Measurements from ENCODE around the gene IGSF21. TPM values are rescaled to one million over a fixed set of nuclear protein-coding genes. Genes with fewer than 3 reads are reported as not detected.

IGSF21 gene
- total RNA-seq, 2 experiments from 2014 or later = not detected

GRCh38 chr1:18384059-18384458, 276.5 kb downstream of the IGSF21 start:
- Mint-ChIP-seq H3K36me3 (ENCODE audit: low read depth) (no peaks in the 10 kb centered on the region), H3K9me3 (peaks cover 1% of the 10 kb centered on the region), H3K27me3 (ENCODE audit: low read depth) (peaks cover 11% of the 10 kb centered on the region), H3K4me1 (ENCODE audit: low read depth) (no peaks in the 10 kb centered on the region), H3K27ac (no peak overlapping the region), H3K4me3 (no peak overlapping the region)
- DNase-seq = no peak
- intact Hi-C loops (cut with micrococcal nuclease) = no loop called here
- CTCF ChIA-PET = no interaction called here

DNA sequence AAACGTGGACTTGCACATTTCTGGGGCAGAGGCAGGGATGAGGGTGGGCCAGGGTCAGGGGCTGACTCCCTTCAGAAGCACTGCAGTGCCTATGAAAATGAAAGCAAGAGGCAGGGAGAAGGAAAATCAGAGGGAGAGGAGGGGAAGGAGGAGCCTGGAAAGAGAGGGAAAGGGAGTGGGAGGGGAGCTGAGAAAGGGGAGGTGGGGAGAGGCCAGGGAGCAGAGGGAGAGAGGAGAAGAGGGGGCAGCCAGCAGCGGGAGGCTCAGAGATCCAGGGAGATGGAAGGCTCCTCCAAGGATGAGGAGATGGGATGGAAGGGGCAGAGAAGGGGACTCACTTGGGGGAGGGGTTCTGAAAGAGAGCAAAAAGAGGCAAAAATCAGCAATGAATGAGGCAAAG, 276.9 kb downstream of the IGSF21 start:
- peaks cover 11% of the 10 kb centered on the region for H3K27me3 Mint-ChIP-seq (ENCODE audit: low read depth)
- intact Hi-C loops (cut with micrococcal nuclease) = no loop called here
- no peak overlapping the region for H3K4me3 Mint-ChIP-seq

GRCh38 chr1:18385239-18385790, 277.7 kb downstream of the IGSF21 start:
- no peak for DNase-seq
- no peak overlapping the region for H3K4me3 Mint-ChIP-seq
- no peak overlapping the region for H3K27ac Mint-ChIP-seq

More for the DNA sequence above, 276.9 kb downstream of the IGSF21 start:
- no peak for DNase-seq
- H3K4me1 Mint-ChIP-seq (ENCODE audit: low read depth) = no peaks in the 10 kb centered on the region
- H3K36me3 Mint-ChIP-seq (ENCODE audit: low read depth) = no peaks in the 10 kb centered on the region
- CTCF ChIA-PET = no interaction called here
- H3K9me3 Mint-ChIP-seq = peaks cover 1% of the 10 kb centered on the region
- no peak overlapping the region for H3K27ac Mint-ChIP-seq

GRCh38 chr1:18386591-18386990, 279.0 kb downstream of the IGSF21 start:
- H3K27me3 Mint-ChIP-seq (ENCODE audit: low read depth) = peaks cover 11% of the 10 kb centered on the region
- no peak for DNase-seq
- no peak overlapping the region for H3K4me3 Mint-ChIP-seq
- H3K36me3 Mint-ChIP-seq (ENCODE audit: low read depth) = no peaks in the 10 kb centered on the region
- CTCF ChIA-PET = interaction anchor here (0.5 kb wide), 1 partner anchor 295 kb away, joined by 3 read pairs; no protein-coding TSS in a partner anchor
- no peaks in the 10 kb centered on the region for H3K4me1 Mint-ChIP-seq (ENCODE audit: low read depth)
- no peak overlapping the region for H3K27ac Mint-ChIP-seq
- intact Hi-C loops (cut with micrococcal nuclease) = no loop called here
- H3K9me3 Mint-ChIP-seq = no peaks in the 10 kb centered on the region

More at GRCh38 chr1:18385239-18385790, 277.7 kb downstream of the IGSF21 start:
- Mint-ChIP-seq H3K9me3 (no peaks in the 10 kb centered on the region), H3K36me3 (ENCODE audit: low read depth) (no peaks in the 10 kb centered on the region), H3K4me1 (ENCODE audit: low read depth) (no peaks in the 10 kb centered on the region), H3K27me3 (ENCODE audit: low read depth) (peaks cover 11% of the 10 kb centered on the region)
- CTCF ChIA-PET = no interaction called here
- intact Hi-C loops (cut with micrococcal nuclease) = no loop called here

GRCh38 chr1:18387307-18387706, 279.7 kb downstream of the IGSF21 start:
- Mint-ChIP-seq H3K4me1 (ENCODE audit: low read depth) (no peaks in the 10 kb centered on the region), H3K27me3 (ENCODE audit: low read depth) (peaks cover 11% of the 10 kb centered on the region), H3K4me3 (no peak overlapping the region), H3K36me3 (ENCODE audit: low read depth) (no peaks in the 10 kb centered on the region), H3K27ac (no peak overlapping the region), H3K9me3 (no peaks in the 10 kb centered on the region)
- CTCF ChIA-PET = no interaction called here
- intact Hi-C loops (cut with micrococcal nuclease) = no loop called here
- no peak for DNase-seq

DNA sequence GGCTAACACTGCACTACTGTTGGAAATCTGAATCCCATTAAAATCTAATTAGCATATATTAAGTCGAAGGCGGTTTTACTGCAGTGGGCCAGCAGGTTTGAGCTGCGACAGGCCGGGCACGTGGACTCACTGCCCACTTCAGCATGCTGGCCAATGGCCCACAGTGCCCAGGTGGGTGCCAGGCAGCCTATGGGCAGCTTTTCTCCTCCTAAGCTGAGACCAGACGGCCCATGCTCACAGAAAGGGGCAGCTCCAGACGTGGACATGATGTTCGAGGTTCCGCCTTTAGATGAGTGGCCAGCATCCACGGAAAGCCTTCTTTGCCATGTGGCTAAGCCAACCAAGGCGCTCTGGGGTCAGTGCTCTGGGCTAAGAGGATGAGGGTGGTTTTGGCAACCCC, 283.4 kb downstream of the IGSF21 start:
- DNase-seq = no peak
- H3K36me3 Mint-ChIP-seq (ENCODE audit: low read depth) = no peaks in the 10 kb centered on the region
- peaks cover 6% of the 10 kb centered on the region for H3K27me3 Mint-ChIP-seq (ENCODE audit: low read depth)
- H3K9me3 Mint-ChIP-seq = no peaks in the 10 kb centered on the region
- no peak overlapping the region for H3K4me3 Mint-ChIP-seq
- CTCF ChIA-PET = no interaction called here
- H3K4me1 Mint-ChIP-seq (ENCODE audit: low read depth) = no peaks in the 10 kb centered on the region
- H3K27ac Mint-ChIP-seq = no peak overlapping the region
- intact Hi-C loops (cut with micrococcal nuclease) = no loop called here

DNA sequence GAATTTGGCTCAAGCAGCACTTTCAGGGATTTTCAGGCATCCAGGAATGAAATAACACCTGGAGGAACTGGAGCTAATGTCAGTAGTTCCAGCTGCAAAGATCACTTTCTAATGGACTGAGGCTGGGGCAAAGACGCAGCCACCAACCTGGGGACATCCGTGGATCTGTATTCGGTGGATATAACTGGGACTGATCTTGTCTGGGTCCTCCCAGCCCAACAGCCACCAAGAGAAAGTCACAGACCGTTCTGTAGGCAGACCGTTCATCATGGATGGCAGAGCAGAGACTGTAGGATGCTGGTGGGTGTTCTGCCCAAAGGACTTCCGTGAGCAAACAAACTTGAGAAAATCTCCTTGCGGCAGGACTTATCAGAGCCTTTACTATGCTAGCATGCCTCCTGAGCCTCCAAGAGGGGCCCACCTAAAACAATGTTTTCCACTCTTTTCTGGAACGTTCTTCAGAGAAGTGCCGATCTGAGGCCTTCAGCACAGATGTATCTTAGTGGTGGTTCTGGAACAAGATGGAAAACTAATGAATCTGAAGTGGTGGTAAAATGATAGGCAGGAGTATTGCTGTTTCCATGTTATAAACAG, 287.1 kb downstream of the IGSF21 start:
- H3K27me3 Mint-ChIP-seq (ENCODE audit: low read depth) = peaks cover 17% of the 10 kb centered on the region
- no peak overlapping the region for H3K27ac Mint-ChIP-seq
- intact Hi-C loops (cut with micrococcal nuclease) = no loop called here
- CTCF ChIA-PET = no interaction called here
- no peak overlapping the region for H3K4me3 Mint-ChIP-seq
- no peaks in the 10 kb centered on the region for H3K36me3 Mint-ChIP-seq (ENCODE audit: low read depth)
- DNase-seq = no peak
- no peaks in the 10 kb centered on the region for H3K9me3 Mint-ChIP-seq
- no peaks in the 10 kb centered on the region for H3K4me1 Mint-ChIP-seq (ENCODE audit: low read depth)

DNA sequence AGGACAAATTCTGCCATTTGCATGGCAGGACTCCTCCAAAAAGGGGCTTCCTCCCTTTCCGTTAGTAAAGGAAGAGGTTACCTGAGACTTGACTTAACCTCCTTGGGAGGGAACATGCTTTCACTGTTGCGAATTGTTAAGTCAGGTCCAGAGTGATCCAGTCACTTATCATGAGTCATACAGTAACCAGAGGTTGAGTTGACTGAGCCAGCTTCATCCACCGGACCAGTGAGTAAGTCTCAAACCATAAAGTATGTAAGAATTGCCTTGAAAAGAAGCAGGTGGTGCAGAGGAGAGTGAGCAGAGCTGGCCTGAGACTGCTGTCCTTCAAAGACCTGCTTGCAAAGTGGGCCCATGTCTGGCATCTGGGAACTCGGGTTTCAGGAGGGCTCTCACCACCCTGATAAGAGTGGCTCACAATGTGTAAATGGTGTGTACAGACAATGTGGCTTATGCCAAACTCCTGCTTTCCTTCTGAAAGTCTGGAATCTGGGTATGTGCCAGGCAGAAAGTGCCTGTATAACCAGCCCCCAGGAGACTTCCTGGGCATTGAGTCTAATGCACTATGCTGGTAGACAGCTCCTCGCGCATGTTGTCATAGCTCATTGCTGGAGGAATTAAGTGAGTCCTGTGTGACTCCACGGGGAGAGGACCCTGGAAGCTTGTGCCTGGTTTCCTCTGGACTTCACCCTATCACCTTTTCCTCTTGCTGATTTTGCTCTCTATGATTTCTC, 288.8 kb downstream of the IGSF21 start:
- no peak overlapping the region for H3K27ac Mint-ChIP-seq
- CTCF ChIA-PET = no interaction called here
- H3K9me3 Mint-ChIP-seq = no peaks in the 10 kb centered on the region
- H3K4me1 Mint-ChIP-seq (ENCODE audit: low read depth) = no peaks in the 10 kb centered on the region
- peaks cover 17% of the 10 kb centered on the region for H3K27me3 Mint-ChIP-seq (ENCODE audit: low read depth)
- DNase-seq = no peak
- no peak overlapping the region for H3K4me3 Mint-ChIP-seq
- intact Hi-C loops (cut with micrococcal nuclease) = no loop called here
- no peaks in the 10 kb centered on the region for H3K36me3 Mint-ChIP-seq (ENCODE audit: low read depth)

GRCh38 chr1:18397641-18398040, 290.0 kb downstream of the IGSF21 start:
- no peak for DNase-seq
- no peaks in the 10 kb centered on the region for H3K36me3 Mint-ChIP-seq (ENCODE audit: low read depth)
- no peaks in the 10 kb centered on the region for H3K4me1 Mint-ChIP-seq (ENCODE audit: low read depth)
- no peak overlapping the region for H3K4me3 Mint-ChIP-seq
- intact Hi-C loops (cut with micrococcal nuclease) = no loop called here
- H3K27ac Mint-ChIP-seq = no peak overlapping the region
- H3K27me3 Mint-ChIP-seq (ENCODE audit: low read depth) = peaks cover 17% of the 10 kb centered on the region
- CTCF ChIA-PET = no interaction called here
- H3K9me3 Mint-ChIP-seq = no peaks in the 10 kb centered on the region

DNA sequence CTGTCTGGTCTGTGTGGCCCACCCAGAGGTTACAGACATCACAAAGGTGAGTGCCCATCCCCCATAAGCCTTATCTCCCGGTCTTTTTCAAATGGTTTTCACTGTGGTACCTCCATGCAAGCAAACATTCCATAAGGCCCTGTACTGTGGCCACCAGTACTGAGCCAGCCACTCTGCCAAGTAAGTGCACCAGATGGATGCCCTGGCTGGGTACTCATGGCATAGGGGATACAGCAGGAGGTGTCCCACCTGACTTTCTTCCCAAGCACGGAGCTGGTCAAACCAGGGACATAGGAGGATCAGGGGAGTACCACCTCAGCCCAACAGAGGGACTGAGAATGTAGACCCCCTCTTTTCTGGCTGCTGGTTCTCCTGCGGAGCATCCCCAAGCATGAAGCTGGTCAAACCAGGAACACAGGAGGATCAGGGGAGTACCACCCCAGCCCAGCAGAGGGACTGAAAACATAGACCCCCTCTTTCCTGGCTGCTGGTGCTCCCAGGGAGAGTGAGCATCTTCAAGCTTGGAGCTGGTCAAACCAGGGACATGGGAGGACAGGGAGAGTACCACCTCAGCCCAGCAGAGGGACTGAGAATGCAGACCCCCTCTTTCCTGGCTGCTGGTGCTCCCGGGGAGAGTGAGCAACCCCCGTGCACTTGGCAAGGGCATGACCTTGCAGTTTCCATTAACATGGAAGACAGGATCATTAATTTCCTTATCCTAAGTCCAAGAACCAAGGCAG, 291.4 kb downstream of the IGSF21 start:
- Mint-ChIP-seq H3K36me3 (ENCODE audit: low read depth) (no peaks in the 10 kb centered on the region), H3K4me1 (ENCODE audit: low read depth) (no peaks in the 10 kb centered on the region), H3K9me3 (no peaks in the 10 kb centered on the region), H3K4me3 (no peak overlapping the region), H3K27me3 (ENCODE audit: low read depth) (peaks cover 24% of the 10 kb centered on the region), H3K27ac (peak overlapping the region; percentile 2)
- CTCF ChIA-PET = no interaction called here
- DNase-seq = no peak
- intact Hi-C loops (cut with micrococcal nuclease) = no loop called here

DNA sequence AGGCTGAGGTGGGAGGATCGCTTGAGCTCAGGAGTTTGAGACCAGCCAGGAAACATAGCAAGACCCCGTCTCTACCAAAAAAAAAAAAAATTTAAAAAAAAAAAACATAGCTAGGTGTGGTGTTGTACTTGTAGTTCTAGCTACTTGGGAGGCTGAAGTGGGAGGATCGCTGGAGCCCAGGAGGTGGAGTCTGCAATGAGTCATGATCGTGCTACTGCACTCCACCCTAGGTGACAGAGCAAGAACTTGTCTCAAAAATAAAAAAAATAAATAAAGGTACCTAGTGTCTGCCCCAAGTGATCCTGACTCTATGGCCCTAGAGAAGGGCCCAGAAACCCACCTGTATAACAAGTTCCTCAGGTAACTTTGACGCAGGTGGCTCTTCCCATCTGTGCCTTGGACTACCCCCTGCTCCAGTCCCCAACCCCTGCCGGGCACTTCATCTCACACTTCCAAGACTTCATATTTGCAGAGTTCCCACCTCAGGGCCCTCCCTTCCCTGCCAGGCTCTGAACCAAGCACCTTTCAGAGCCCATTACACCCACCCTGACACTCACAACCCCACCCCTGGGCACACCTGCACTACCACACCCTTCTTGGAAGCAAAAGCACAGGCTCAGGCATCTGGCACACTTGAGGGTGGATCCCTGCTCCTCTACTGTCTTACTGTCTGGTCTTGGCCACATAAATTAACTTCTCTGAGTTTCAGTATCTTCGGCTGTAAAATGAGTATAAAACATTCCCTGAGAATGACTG, 292.9 kb downstream of the IGSF21 start:
- no peak overlapping the region for H3K27ac Mint-ChIP-seq
- H3K36me3 Mint-ChIP-seq (ENCODE audit: low read depth) = no peaks in the 10 kb centered on the region
- H3K4me3 Mint-ChIP-seq = no peak overlapping the region
- DNase-seq = no peak
- CTCF ChIA-PET = interaction anchor here (0.6 to 0.7 kb wide), 2 partner anchors 196 to 245 kb away, joined by 3 read pairs; no protein-coding TSS in a partner anchor
- H3K4me1 Mint-ChIP-seq (ENCODE audit: low read depth) = no peaks in the 10 kb centered on the region
- no peaks in the 10 kb centered on the region for H3K9me3 Mint-ChIP-seq
- intact Hi-C loops (cut with micrococcal nuclease) = no loop called here
- peaks cover 20% of the 10 kb centered on the region for H3K27me3 Mint-ChIP-seq (ENCODE audit: low read depth)

- CTCF ChIA-PET = no interaction called here
These were observed 294.3 kb downstream of the IGSF21 start for GRCh38 chr1:18401921-18402320.

More at GRCh38 chr1:18401921-18402320, 294.3 kb downstream of the IGSF21 start:
- Mint-ChIP-seq H3K9me3 (no peaks in the 10 kb centered on the region), H3K27me3 (ENCODE audit: low read depth) (peaks cover 21% of the 10 kb centered on the region), H3K27ac (no peak overlapping the region), H3K4me3 (no peak overlapping the region), H3K4me1 (ENCODE audit: low read depth) (no peaks in the 10 kb centered on the region), H3K36me3 (ENCODE audit: low read depth) (no peaks in the 10 kb centered on the region)
- intact Hi-C loops (cut with micrococcal nuclease) = no loop called here
- DNase-seq = no peak

Measured in activated naive CD4-positive, alpha-beta T cell treated with anti-CD3 and anti-CD28 coated beads for 36 hours (primary cell).